Panc1 (cell line): Measurements from ENCODE around the gene TMEM252.

Source experiments
- CTCF ChIP-seq: fragments of 450-650 bp; IDR thresholded peaks from 2 replicates; pipeline ENCODE4 v1.5.1; 2017; ENCODE audit warnings: mild to moderate bottlenecking
- POLR2AphosphoS5 ChIP-seq: IDR thresholded peaks from 2 replicates; pipeline ENCODE4 v1.6.1; 2012; ENCODE audit warnings: mild to moderate bottlenecking, low read depth, low read length, moderate library complexity
- SIN3A ChIP-seq: IDR thresholded peaks from 2 replicates; pipeline ENCODE4 v1.6.1; 2012; ENCODE audit warnings: low read depth, mild to moderate bottlenecking, low read length, moderate library complexity, borderline replicate concordance; ENCODE audit not compliant: insufficient read depth
- TCF7L2 ChIP-seq: IDR thresholded peaks from 2 replicates; pipeline ENCODE4 v1.6.1; 2011; ENCODE audit warnings: mild to moderate bottlenecking, low read depth, low read length, inconsistent platforms

GRCh38 chr9:68513385-68513784, 27.3 kb downstream of the TMEM252 start:
- TF ChIP-seq CTCF (no peak), POLR2AphosphoS5 (no peak), SIN3A (no peak), TCF7L2 (no peak)
